Hematopoietic multipotent progenitor cell treated with erythropoietin and hydrocortisone succinate and interleukin-3 and kit ligand, for 17 days (in vitro differentiated cells): ENCODE measurements around the gene CRIP1.
A peak's percentile ranks its signal among the peaks of the same experiment; 100 is the strongest.

ENCODE experiments used
- DNase-seq: peaks from one replicate; pipeline ENCODE4 v3.0.0-alpha.2; 2015; ENCODE audit warnings: low spot score

CRIP1 gene, protein sequence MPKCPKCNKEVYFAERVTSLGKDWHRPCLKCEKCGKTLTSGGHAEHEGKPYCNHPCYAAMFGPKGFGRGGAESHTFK

DNA sequence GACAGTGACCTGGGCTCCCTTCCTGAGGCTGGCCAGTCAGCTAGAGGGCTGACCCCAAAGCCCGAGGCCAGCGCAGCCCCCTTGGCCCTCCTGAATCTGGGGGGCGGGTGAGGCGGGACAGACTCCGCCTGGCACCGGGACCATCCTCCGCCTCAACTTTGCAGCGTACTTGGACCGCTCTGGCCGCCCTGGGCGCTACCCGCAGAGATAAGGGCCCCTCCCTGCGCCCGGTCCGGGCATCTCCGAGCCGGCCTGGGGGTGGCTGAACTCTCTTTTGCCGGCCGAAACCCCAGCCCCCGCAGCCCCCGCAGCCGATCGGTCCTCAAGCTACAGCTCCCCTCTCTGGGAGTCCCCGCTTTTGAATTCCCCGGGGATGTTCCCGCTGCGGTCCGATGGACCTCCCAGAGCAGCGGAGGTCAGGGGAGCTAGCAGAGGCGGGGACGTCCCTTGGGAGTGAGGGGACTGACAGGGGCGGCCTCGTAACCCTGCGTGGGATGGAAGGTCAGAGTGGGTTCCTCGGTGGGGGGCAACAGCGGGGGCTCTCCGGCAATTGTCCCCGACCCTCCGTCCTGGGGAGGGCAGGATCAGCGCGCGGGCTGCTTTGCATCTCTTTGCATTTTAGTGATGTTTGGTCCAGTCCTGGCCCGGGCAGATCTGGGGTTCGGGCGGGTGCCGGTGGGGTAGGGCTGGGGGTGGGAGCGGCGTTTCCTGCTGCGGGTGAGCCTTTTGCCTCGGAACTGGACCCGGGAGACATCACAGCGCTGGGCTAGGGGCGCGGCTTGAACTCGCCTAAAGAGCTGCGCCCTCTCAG lies at the start of gene CRIP1:
TSS of gene CRIP1 (plus strand) at position 724 of the 811 bp plus-strand sequence. CDS start 374 bp downstream, outside the sequence.
- DNase-seq: peak; percentile 31

DNA sequence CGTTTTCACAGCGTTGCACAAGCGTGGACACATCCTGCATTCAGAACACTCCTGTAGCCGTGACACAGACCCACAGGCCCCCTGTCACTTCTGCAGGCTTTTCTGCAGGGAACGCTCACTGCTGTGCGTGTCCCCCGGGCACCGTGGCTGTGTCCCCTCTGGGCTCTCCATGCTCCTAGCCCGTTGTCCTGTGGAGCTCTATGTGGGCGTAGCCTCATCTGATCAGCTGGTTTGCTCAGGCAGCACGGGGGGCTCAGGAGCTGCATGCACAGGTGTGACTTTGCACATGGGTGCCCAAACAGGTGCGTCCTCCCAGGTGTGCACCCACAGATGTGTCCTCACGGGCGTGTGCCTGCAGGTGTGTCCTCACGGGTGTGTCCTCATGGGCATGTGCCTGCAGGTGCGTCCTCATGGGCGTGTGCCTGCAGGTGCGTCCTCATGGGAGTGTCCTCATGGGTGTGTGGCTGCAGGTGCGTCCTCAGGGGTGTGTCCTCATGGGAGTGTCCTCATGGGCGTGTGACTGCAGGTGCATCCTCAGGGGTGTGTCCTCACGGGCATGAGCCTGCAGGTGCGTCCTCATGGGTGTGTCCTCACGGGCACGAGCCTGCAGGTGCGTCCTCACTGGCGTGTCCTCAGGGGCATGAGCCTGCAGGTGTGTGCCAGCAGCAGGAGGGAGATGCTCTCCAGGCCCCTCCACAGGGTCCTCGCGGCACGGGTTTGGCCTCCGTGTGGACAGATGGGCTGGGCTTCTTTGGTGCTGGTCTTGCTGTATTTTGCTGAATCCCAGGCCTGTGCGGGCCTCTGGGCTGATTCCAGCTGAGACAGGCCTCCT lies 49.6 kb upstream of the CRIP1 start:
- DNase-seq: no peak

- DNase-seq: no peak
Observed at GRCh38 chr14:105437723-105438500, 48.8 kb upstream of the CRIP1 start.

DNA sequence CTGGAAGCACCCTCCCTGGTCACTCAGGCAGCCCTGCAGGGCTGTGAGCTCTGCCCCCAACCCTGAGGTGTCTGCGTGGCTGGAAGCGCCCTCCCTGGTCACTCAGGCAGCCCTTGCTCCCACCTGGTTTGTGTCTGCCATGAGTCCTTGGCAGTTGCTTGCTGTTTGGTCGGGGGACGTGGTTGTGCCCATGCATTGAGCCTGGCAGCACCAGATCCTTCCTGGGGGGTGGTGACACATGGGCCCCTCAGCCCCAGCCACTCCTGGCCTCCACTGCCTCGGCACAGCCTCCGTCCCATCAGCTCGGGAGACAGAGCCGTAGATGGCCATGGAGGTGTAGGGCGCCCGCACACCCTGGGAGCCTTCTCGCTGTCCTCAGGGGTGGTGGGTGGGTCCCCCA lies 47.5 kb upstream of the CRIP1 start:
- no peak for DNase-seq

GRCh38 chr14:105439710-105440553 lies 46.8 kb upstream of the CRIP1 start:
- peak; percentile 57 for DNase-seq

DNA sequence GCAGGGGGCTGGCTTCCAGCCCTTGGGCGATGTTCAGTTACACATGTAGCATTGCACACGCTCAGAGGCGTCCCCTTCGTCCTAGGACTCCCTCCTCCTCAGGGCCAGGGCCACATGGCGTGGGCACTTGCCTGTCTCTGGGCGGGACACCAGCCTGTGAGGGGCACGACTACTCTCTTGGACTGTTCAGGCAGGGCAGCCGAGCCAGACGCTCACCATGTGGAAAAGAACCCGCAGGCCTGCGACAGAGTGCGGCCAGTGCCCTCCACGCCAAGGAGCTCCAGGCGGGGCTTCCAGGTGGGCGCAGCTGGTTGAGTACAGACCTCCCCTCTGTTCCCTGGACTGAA lies 46.2 kb upstream of the CRIP1 start:
- DNase-seq: no peak

DNA sequence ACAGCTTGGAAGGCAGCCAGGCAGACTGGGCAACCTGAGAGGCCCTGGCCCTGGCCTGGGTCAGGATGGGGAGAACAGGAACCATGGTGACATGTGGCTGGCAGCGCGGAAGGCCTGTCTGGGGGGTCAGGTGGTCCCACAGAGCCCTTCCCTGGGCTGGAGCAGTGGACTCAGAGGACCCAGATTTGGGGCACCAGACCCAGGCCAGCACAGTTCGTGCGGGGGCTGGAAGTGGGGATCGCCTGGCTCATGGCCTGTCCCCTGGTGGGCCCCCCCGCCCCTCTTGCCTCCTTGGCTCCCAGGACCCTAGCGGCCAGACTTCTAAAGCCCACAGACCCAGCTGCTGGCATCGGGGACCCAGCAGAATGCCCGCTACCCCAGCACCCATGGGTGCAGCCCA lies 45.7 kb upstream of the CRIP1 start:
- DNase-seq: no peak

- DNase-seq: no peak
Observed at GRCh38 chr14:105442125-105442524, 44.6 kb upstream of the CRIP1 start.

DNA sequence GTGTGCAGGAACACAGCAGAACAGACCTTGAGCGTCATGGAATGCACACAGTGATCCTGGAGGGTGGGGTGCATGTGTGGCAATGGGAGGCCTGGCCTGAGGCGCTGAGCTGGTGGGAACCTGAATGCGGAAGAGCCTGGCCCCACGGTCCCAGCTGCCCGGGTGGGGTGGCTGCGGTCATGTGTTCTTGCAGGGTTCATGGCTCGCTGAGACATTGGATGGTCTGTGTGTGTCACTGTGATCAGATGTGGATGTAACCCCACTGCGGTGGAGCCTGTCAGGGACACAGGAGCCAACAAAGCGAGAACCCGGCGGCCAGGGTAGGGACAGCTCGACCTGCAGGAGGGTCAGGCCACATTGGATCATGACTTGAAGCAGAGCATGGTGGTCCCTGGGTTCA lies 43.9 kb upstream of the CRIP1 start:
- DNase-seq: no peak

DNA sequence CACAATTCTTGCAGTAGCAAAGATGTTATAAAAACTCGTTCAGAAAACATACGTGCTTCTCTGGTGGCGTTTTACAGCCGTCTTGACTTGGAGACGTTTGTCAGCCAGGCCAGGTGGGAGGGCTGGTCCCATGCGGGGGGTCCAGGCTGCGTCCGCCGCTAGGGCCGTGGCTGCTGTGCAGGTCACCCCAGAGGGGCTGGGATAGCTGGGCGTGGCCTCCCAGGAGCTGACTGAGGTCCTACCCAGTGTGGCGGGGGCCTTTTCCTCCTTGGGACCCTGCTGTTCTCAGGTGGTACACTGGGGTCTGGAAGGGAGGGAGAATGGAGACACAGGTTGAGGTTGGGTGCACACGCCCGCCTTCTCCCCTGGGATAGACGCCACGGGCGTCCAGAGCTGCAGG lies 41.8 kb upstream of the CRIP1 start:
- DNase-seq: no peak

GRCh38 chr14:105445290-105445689 lies 41.4 kb upstream of the CRIP1 start:
- no peak for DNase-seq

DNA sequence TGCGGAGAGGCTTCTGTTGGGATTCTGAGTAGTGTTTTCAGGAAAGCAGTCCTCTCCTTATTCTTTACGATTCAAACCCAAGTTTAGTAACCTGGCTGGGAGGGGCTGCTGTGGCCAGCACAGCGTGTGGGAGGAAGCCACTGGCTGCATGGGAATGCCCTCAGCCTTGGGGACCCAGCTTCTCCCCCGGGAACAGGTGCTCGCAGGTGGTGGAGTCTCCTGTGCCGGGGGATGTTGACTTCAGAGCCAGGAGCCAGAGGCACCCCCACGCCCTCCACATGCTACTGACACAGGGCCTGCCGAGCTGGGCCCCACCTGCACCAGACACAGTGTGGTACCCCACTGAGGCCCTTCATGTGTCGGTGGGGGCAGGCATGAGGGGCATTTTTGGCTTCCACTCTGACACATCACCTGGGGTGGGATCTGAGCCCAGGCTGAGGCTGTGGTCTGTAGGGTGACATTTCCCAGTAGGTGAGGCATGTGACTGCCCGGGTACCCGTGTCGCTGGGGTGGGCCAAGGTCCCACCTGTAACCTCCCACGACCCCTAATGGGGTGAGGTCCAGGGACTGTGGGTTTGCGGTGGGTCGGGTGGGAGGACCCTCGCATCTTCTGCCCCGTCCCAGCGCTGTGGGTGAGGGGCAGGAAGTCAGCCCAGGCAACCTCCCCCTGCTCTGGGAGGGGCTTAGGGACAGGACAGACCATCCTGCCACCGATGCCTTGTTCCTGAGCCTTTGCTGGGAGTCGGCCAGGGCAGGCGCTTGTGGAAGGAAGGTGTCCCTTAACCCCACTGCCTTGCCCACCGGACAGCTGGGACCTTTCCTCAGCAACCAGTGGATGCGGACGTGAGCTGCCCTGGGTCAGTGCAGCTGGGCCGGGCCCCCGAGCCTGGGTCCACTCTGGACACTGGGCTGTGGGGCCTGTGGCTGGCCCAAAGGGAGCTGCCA lies 40.5 kb upstream of the CRIP1 start:
- DNase-seq: no peak

DNA sequence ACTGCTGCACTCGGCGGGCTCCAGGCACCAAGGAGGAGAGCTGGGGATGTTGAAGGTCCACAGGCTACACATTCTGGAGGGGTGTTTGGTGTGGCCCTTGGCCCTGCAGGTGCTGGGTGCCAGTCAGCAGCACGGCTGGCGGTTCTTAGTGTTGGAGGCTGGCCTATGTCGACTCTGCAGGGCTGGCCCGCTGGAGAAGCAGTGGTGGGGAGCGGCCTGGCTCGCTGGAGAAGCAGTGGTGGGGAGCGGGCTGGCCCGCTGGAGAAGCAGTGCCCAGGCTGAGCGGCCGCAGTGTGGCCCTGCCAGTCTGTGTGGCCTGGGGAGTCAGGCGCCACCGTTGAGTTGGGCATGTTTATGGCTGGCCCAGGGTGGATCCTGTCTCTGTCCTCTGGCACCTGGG lies 39.7 kb upstream of the CRIP1 start:
- no peak for DNase-seq

DNA sequence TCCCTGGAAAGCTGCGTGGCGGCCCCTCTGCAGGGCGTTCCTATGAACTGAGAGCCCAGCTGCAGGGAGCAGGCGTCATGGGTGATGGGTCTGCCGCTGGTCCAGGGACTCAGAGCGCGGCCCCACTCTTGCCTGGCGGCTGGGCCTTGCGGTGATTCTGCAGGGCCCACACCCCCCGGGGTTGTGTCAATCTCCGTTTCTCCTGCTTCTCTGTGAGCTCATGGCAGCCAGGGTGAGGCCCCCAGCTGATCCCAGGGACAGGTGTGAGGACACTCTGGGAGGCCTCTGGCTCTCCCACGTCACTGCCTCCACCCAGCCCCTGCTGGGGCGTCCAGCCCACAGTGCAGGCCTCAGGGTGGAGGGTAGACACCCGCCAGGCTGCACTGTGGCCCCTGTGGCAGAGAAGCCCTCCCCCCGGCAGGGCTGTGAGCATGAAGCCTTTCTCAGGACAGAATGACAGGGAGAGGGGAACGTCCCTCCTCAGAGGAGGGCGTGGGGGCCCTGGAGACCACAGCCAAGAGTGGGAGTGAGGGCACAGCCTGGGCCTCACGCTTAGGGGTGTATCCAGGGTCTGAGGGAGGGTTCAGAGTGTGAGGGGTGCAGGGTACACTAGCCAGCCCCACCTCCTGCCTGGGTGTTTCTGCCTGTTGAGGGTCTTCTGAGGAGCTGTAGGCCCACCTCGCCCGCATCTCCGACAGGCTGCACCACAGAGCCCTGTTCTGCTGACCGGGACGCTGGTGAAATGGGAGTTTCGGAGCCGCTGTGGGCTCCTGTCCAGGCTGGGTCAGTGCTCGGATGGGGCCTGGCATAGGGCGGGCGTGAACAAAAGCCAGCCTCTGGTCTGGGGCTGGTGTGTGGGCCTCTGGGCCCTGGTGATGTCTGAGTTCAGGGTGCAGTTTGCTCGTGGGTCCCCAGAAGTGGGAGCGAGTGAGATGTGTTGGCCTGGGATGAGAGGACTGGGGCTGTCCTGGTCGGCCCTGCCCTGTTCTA lies 38.7 kb upstream of the CRIP1 start:
- no peak for DNase-seq

DNA sequence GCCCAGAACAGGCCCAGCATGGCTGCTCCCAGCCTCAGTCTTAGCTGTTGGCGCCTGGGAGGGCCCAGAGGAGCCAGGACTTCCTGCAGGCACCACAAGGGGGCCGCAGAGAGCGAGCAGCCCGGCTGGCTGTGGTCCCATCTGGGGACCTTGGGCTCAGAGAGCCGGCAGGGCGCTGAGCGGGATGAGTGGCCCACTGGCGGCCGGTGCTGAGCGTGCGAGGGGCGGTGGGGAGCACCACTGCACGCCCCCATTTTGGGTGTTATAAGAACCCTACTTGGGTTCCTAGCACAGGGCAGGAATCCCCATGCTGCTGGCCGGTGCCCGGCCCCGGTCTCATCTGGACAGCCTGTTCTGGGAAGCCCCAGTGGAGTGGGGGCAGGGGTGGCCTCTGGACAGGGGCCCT lies 38.0 kb upstream of the CRIP1 start:
- peak; percentile 67 for DNase-seq

DNA sequence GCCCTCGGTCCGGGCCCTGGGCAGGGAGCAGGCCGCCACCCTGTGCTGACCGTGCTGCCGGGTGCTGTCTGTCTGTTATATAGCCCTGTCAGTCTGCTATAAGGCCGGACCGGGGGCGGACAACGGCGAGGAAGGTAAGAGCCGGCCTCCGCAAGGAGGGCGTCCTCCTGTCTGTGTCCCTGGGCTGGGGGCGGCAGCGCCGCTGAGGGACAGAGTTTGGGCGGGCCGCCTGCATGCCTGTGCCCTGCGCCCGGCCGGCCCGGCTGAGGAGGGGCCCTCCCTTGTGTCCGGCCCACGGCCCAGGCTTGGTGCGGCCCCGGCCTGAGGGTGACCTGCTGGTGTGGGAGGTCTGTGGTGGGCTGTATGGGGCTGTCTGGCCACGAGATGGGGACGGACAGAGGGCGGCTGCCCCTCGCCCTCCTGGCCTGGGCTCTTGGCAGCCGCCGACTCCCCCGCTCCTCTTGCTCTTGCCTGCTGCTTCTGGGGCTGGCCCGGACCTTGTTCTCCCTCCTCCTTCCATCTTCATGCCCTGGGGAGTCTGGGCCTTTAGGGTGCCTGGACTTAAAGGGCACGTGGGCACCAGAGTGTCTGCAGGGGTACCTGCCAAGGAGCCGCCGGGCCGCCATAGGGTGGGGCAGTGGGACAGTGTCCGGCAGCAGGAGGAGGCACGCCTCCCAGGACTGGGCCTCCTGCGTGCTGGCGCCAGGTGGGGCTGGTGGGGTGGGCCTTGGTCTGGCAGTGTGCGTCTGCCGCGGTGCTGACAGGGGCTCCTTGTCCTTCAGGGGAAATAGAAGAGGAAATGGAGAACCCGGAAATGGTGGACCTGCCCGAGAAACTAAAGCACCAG lies 37.2 kb upstream of the CRIP1 start:
- DNase-seq: no peak

DNA sequence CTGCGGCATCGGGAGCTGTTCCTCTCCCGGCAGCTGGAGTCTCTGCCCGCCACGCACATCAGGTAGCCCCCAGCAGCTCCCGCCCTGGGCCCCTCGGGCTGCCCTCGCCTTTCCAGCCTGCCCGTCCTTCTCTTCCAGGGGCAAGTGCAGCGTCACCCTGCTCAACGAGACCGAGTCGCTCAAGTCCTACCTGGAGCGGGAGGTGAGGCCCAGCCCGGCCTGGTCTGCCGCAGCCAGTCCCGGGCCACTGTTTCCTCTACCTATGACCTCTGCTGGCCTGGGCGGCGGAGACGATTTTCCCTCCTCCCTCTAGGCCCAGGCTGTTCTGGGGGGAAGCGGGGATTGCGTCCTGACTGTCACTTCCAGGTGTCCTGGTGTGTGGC lies 36.6 kb upstream of the CRIP1 start:
- no peak for DNase-seq
